ENCODE results near the gene CELSR1. TPM values are rescaled to one million over a fixed set of nuclear protein-coding genes. Genes with fewer than 3 reads are reported as not detected.

Gene CELSR1, protein sequence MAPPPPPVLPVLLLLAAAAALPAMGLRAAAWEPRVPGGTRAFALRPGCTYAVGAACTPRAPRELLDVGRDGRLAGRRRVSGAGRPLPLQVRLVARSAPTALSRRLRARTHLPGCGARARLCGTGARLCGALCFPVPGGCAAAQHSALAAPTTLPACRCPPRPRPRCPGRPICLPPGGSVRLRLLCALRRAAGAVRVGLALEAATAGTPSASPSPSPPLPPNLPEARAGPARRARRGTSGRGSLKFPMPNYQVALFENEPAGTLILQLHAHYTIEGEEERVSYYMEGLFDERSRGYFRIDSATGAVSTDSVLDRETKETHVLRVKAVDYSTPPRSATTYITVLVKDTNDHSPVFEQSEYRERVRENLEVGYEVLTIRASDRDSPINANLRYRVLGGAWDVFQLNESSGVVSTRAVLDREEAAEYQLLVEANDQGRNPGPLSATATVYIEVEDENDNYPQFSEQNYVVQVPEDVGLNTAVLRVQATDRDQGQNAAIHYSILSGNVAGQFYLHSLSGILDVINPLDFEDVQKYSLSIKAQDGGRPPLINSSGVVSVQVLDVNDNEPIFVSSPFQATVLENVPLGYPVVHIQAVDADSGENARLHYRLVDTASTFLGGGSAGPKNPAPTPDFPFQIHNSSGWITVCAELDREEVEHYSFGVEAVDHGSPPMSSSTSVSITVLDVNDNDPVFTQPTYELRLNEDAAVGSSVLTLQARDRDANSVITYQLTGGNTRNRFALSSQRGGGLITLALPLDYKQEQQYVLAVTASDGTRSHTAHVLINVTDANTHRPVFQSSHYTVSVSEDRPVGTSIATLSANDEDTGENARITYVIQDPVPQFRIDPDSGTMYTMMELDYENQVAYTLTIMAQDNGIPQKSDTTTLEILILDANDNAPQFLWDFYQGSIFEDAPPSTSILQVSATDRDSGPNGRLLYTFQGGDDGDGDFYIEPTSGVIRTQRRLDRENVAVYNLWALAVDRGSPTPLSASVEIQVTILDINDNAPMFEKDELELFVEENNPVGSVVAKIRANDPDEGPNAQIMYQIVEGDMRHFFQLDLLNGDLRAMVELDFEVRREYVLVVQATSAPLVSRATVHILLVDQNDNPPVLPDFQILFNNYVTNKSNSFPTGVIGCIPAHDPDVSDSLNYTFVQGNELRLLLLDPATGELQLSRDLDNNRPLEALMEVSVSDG (N-terminal part only)
- 0.14 and 0.19 TPM in 2 replicates for polyA plus RNA-seq (2011; rRNA removed)
- 0.22 and 0.41 TPM in 2 replicates for polyA minus RNA-seq (2011; rRNA and poly(A)+ RNA removed)

DNA sequence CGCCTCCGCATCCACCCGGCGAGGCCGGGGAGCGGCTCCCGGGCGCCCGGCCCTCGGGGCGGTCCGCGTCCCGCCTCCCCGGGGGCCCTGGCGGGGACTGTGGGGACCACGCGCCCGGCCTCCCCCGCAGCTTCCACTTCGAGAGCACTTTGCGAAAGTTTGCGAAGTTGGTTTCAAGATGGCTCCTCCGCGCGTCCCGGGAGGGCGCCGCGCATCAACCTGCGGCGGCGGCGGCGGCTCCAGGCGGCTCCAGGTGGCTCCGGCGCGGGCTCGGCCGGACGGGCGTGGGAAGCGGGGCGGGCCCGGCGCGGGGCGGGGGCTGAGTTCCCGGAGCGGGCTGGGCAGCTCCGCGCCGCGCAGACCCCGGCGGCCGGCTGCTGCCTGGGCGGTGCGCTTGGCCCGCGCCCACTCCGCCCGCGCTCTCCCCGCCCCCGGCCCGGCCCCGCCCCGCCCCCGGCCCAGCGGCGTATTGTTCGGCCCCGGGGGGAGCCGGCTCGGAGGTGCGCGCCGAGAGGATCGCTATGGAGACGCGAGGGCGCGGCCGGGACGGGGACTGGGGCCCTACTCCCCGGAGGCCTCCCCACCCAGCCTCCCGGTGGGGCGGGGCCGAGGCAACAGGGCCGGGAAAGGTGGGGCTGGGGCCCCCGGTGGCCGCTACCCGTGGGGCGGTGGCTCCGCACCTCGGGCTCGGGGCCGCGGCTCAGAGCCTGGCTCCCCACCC lies at the start of gene CELSR1:
TSS of gene CELSR1 (minus strand) at position 396 of the 721 bp plus-strand sequence. CDS start 450 bp downstream, outside the sequence.
- Histone ChIP-seq H3K27me3 (ENCODE audit: control insufficient read depth, insufficient read depth, low read length) (peaks cover 26% of the 10 kb centered on the region), H3K27ac (ENCODE audit: low read depth, low read length) (no peak within 1 kb of the TSS), H3K4me3 (ENCODE audit: low read depth, low read length) (peak within 1 kb of the TSS; percentile 31), H3K9me3 (ENCODE audit: control insufficient read depth, insufficient read depth, low read length) (peaks cover 23% of the 10 kb centered on the region)
- TF ChIP-seq CTCF (IDR thresholded peaks at IDR 0.05; ENCODE audit: low read depth, low read length): no peak
- POLR2A ChIA-PET: no interaction called here
- CTCF ChIA-PET: interaction anchor here (1.7 kb wide), 1 partner anchor 170 kb away, joined by 10 read pairs; no protein-coding TSS in a partner anchor
- no peak for DNase-seq (ENCODE audit: low read depth, low spot score)

DNA sequence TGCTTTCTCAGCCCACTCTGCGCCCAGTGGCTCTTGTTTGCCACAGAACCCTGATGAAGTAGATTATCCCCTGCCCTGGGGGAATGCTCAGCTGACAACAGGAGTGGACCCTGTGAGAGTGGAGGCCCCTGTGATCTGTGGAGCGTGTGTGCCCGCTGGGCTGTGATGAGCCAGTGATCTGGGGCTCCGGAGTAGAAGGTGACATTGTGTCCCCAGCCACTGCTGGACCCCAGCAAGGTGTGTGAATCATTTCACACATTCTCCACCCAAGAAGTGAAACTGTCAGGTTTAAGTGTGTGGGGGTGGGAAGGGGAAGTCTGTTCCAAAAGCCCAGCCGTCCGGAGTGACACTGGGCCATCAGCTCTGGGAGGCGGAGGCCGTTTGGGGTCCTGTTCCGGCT lies 49.6 kb upstream of the CELSR1 start:
- H3K9me3 ChIP-seq (ENCODE audit: control insufficient read depth, insufficient read depth, low read length): no peaks in the 10 kb centered on the region; the same call in 1 of the 2 replicates
- TF ChIP-seq CTCF (IDR thresholded peaks at IDR 0.05; ENCODE audit: low read depth, low read length): no peak
- DNase-seq (ENCODE audit: low read depth, low spot score): no peak
- H3K27me3 ChIP-seq (ENCODE audit: control insufficient read depth, insufficient read depth, low read length): peaks cover 4% of the 10 kb centered on the region
- H3K4me3 ChIP-seq (ENCODE audit: low read depth, low read length): no peak overlapping the region
- ChIA-PET POLR2A (no interaction called here), CTCF (no interaction called here)
- no peak overlapping the region for H3K27ac ChIP-seq (ENCODE audit: low read depth, low read length)

- DNase-seq (ENCODE audit: low read depth, low spot score): no peak
- TF ChIP-seq CTCF (IDR thresholded peaks at IDR 0.05; ENCODE audit: low read depth, low read length): no peak
- Histone ChIP-seq H3K27me3 (ENCODE audit: control insufficient read depth, insufficient read depth, low read length) (peaks cover 4% of the 10 kb centered on the region), H3K9me3 (ENCODE audit: control insufficient read depth, insufficient read depth, low read length) (no peaks in the 10 kb centered on the region; the same call in 1 of the 2 replicates), H3K4me3 (ENCODE audit: low read depth, low read length) (no peak overlapping the region), H3K27ac (ENCODE audit: low read depth, low read length) (no peak overlapping the region)
- POLR2A ChIA-PET: no interaction called here
- CTCF ChIA-PET: no interaction called here
These were observed 49.2 kb upstream of the CELSR1 start for GRCh38 chr22:46586531-46587011.

- TF ChIP-seq CTCF (IDR thresholded peaks at IDR 0.05; ENCODE audit: low read depth, low read length): no peak
These were observed 48.7 kb upstream of the CELSR1 start for GRCh38 chr22:46586123-46586519.

More at GRCh38 chr22:46586123-46586519, 48.7 kb upstream of the CELSR1 start:
- DNase-seq (ENCODE audit: low read depth, low spot score): no peak
- CTCF ChIA-PET: no interaction called here
- Histone ChIP-seq H3K9me3 (ENCODE audit: control insufficient read depth, insufficient read depth, low read length) (no peaks in the 10 kb centered on the region; the same call in 1 of the 2 replicates), H3K27me3 (ENCODE audit: control insufficient read depth, insufficient read depth, low read length) (peaks cover 4% of the 10 kb centered on the region), H3K27ac (ENCODE audit: low read depth, low read length) (no peak overlapping the region), H3K4me3 (ENCODE audit: low read depth, low read length) (no peak overlapping the region)
- POLR2A ChIA-PET: no interaction called here

Data from AG04450 (cell line).